ENCODE results near the gene RREB1. TPM values are rescaled to one million over a fixed set of nuclear protein-coding genes. Genes with fewer than 3 reads are reported as not detected.

The RREB1 gene
- total and polyA plus RNA-seq, 2 of the 4 experiments (the other 2 are of a cell fraction): 8.4 to 14.5 TPM

GRCh38 chr6:7290079-7290478 lies 182.3 kb downstream of the RREB1 start:
- no peak overlapping the region for H4K91ac ChIP-seq (ENCODE audit: insufficient read depth, low read depth, low read length)
- H4K8ac ChIP-seq (ENCODE audit: low read depth in 2 of 2, low read length in 2 of 2): no peak overlapping the region
- H3K4me2 ChIP-seq (ENCODE audit: low read depth, low read length): no peak overlapping the region
- H3K14ac ChIP-seq (replicated peaks; ENCODE audit: low read depth, low read length): no peak overlapping the region
- H3K4me1 ChIP-seq (ENCODE audit: control insufficient read depth, insufficient read depth, low read length): no peaks in the 10 kb centered on the region
- peaks cover 35% of the 10 kb centered on the region for H3K36me3 ChIP-seq (ENCODE audit: control insufficient read depth, insufficient read depth, low read length)
- H3K27ac ChIP-seq (ENCODE audit: insufficient read depth, low read length): no peak overlapping the region
- H4K5ac ChIP-seq (ENCODE audit: low read depth, low read length): no peak overlapping the region
- in situ Hi-C loops (cut with MboI; ENCODE audit: low sequenced_read_pairs) (loop anchor here (25.0 kb wide), 1 partner anchor 772 kb away; the partner anchor contains the start of gene BLOC1S5), intact Hi-C loops (cut with micrococcal nuclease) (no loop called here), dilution Hi-C loops (cut with HindIII; ENCODE audit: low sequenced_read_pairs, unreplicated experiment) (no loop called here)
- H3K23ac ChIP-seq (ENCODE audit: low read depth, low read length): no peak overlapping the region
- no peaks in the 10 kb centered on the region for H3K27me3 ChIP-seq (ENCODE audit: control insufficient read depth, insufficient read depth, low read length)
- H2BK120ac ChIP-seq (ENCODE audit: low read depth, low read length): no peak overlapping the region
- peaks cover 11% of the 10 kb centered on the region in 2 experiments; a peak in 3 of 4 replicates for H3K79me1 ChIP-seq (ENCODE audit: low read depth in 1 of 2, low read length in 2 of 2)
- no peak overlapping the region for H2BK15ac ChIP-seq (ENCODE audit: low read depth, low read length)
- no peak for ATAC-seq (ENCODE audit: low read depth)
- no peak overlapping the region for H2AK9ac ChIP-seq (replicated peaks; ENCODE audit: low read depth, low read length, poor library complexity)
- TF ChIP-seq CEBPB (IDR thresholded peaks at IDR 0.05; ENCODE audit: low read depth, low read length): no peak
- no peak for TF ChIP-seq RAD21 (IDR thresholded peaks at IDR 0.05; ENCODE audit: low read length)
- TF ChIP-seq RFX5 (IDR thresholded peaks at IDR 0.05; ENCODE audit: low read depth, low read length): no peak
- no peak for TF ChIP-seq CHD1 (IDR thresholded peaks at IDR 0.05; ENCODE audit: low read depth, low read length)
- TF ChIP-seq SMC3 (IDR thresholded peaks at IDR 0.05; ENCODE audit: low read depth, low read length): no peak
- no peak for TF ChIP-seq RCOR1 (IDR thresholded peaks at IDR 0.05; ENCODE audit: insufficient replicate concordance, low read length)
- no peak for TF ChIP-seq USF2 (IDR thresholded peaks at IDR 0.05; ENCODE audit: low read depth, low read length)
- TF ChIP-seq MAZ (IDR thresholded peaks at IDR 0.05; ENCODE audit: borderline replicate concordance, low read depth, low read length): no peak
- no peak for TF ChIP-seq FOS (IDR thresholded peaks at IDR 0.05; ENCODE audit: low read depth, low read length)
- TF ChIP-seq MAFK (IDR thresholded peaks at IDR 0.05; ENCODE audit: low read depth, low read length): no peak
- no CpG with 5 or more reads among the region's 1 CpG for WGBS, 2 experiments (ENCODE audit: extremely low coverage in 2 of 2, insufficient read length in 1 of 2)
- no peak overlapping the region for H3K56ac ChIP-seq (ENCODE audit: extremely low read depth, insufficient read depth, low read length)
- no peaks in the 10 kb centered on the region for H3K9me3 ChIP-seq (ENCODE audit: control insufficient read depth, insufficient read depth, low read length)
- H3K9ac ChIP-seq (ENCODE audit: low read depth, low read length): no peak overlapping the region
- H2AFZ ChIP-seq (replicated peaks; ENCODE audit: low read length, poor library complexity): no peak overlapping the region
- no peak overlapping the region for H2AK5ac ChIP-seq (ENCODE audit: low read depth, low read length)
- peaks cover 12% of the 10 kb centered on the region; the same call in 1 of the 2 replicates for H4K20me1 ChIP-seq (ENCODE audit: insufficient read depth, low read length)
- no peak for DNase-seq
- H2BK20ac ChIP-seq (ENCODE audit: low read depth, low read length): no peak overlapping the region
- no peak overlapping the region for H3K4ac ChIP-seq (ENCODE audit: low read depth, low read length)
- no peak overlapping the region for H3K18ac ChIP-seq (ENCODE audit: low read depth, low read length)
- H2BK5ac ChIP-seq (ENCODE audit: low read depth, low read length, poor library complexity, severe bottlenecking): no peak overlapping the region
- no TSS peak for BruUV-seq (replicated peaks)
- H3K9me1 ChIP-seq (ENCODE audit: insufficient read depth, low read length): no peaks in the 10 kb centered on the region
- no peak overlapping the region for H3K4me3 ChIP-seq (ENCODE audit: insufficient read depth, low read depth, low read length)
- POLR2A ChIA-PET (ENCODE audit: unreplicated experiment): no interaction called here
- CTCF ChIA-PET: no interaction called here
